Ectodermal cell (in vitro differentiated cells): ENCODE data around the gene SS18L1.

Source experiments
- H3K27ac ChIP-seq: 2 replicates; pipeline ENCODE4 v1.7.0; 2013; ENCODE audit warnings: mild to moderate bottlenecking, low read depth, low read length; ENCODE audit not compliant: insufficient read depth, poor library complexity, severe bottlenecking
- H3K27me3 ChIP-seq: 2 replicates; pipeline ENCODE4 v1.7.0; 2013; ENCODE audit warnings: mild to moderate bottlenecking, low read length; ENCODE audit not compliant: insufficient read depth, control insufficient read depth, poor library complexity, severe bottlenecking
- H3K36me3 ChIP-seq: one replicate; pipeline ENCODE4 v1.7.0; 2013; ENCODE audit warnings: low read length; ENCODE audit not compliant: control insufficient read depth, insufficient read depth
- H3K4me1 ChIP-seq: one replicate; pipeline ENCODE4 v1.7.0; 2013; ENCODE audit warnings: low read length; ENCODE audit not compliant: control insufficient read depth, insufficient read depth
- H3K4me3 ChIP-seq: 2 replicates; pipeline ENCODE4 v1.7.0; 2013; ENCODE audit warnings: low read depth, low read length, control low read depth; ENCODE audit not compliant: insufficient read depth
- H3K9me3 ChIP-seq: 2 replicates; pipeline ENCODE4 v1.7.0; 2013; ENCODE audit warnings: mild to moderate bottlenecking, low read length, moderate library complexity; ENCODE audit not compliant: control insufficient read depth
- WGBS, 2 experiments: methylation state at CpG; one replicate each; pipeline ENCODE4 v1.1.7; 2013; ENCODE audit warnings: missing lambda C conversion rate in 2 of 2; 5-methylcytosine and 5-hydroxymethylcytosine counted together

SS18L1 gene

DNA sequence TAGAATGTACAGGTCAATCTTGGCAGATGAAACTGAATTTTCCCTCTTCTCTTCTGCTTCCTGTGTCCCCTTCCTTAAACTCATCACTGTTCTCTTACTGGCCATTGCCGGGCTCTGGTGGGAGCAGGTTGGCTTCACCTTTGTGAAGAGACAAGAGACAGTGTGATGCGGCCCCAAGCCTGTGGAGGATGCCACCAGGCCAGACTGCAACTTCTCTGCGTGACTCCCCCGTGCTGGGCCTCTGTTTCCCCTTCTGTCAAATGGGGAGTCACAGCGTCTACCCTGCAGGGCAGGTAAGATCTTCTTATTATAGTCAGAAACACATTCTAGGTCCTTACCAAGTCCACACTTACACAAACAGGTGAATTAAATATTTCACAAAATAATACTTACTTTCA is 23.2 kb upstream of the SS18L1 start:
- H3K27ac ChIP-seq, result no peak overlapping the region
- 90 to 93% methylated on average over 5 of the region's 5 CpGs for WGBS, 2 experiments
- peaks cover 5% of the 10 kb centered on the region for H3K36me3 ChIP-seq
- no peaks in the 10 kb centered on the region for H3K27me3 ChIP-seq
- H3K9me3 ChIP-seq, result no peaks in the 10 kb centered on the region
- no peak overlapping the region for H3K4me3 ChIP-seq
- peaks cover 40% of the 10 kb centered on the region for H3K4me1 ChIP-seq

GRCh38 chr20:62120990-62121775 is 22.4 kb upstream of the SS18L1 start:
- Histone ChIP-seq H3K4me1 (peaks cover 40% of the 10 kb centered on the region), H3K4me3 (peak overlapping the region; percentile 79), H3K9me3 (no peaks in the 10 kb centered on the region), H3K27me3 (no peaks in the 10 kb centered on the region), H3K36me3 (peaks cover 11% of the 10 kb centered on the region), H3K27ac (peak overlapping the region; percentile 57)
- 30% methylated on average over 45 of the region's 45 CpGs for WGBS, 2 experiments

DNA sequence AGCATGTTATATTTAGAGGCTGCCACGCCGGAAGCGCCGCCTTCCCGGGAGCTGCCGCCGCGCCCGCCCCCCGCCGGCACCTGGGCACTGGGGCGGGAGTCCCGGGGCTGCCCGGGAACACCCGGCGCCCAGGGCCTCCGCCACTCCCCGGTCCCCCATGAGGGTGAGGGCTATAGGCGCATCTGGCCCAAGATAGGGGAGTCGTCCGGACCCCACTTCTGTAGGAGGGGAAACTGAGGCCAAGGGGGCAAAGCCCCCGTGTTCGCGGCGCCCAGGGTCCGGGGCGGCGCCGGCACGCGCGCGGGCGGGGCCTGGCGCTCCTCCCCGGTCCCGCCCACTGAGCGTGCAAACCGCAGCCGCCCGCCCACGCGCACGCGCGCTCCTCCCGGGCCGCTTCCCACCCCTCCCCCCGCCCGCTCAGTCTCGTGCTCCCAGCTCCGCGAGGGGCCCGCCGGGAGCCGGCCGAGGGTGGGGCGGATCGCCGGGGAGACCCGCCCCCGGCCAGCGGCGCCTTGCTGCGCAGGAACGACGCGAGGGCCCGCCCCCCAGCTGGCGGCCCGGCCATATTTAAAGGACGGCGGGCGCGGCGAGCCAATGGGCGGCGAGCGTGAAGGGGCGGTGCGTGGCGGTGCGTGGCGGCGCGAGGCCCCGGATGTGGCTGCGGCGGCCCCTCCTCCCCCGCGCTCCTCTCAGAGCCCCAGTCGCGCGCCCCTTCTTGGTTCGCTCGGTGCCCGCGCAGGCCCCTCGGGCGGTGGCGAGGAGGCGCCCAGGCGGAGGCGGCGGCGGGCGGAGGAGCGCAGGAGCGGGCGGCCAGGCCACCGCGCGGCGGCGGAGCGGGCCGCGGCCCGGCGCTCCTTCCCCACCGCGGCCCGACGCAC is 21.6 kb upstream of the SS18L1 start, which contains the start of gene LSM14B:
LSM14B (plus strand) TSS at position 700 of the 878 bp plus-strand sequence. CDS start 192 bp downstream, outside the sequence.
- peak within 1 kb of the TSS; percentile 57 for H3K27ac ChIP-seq
- WGBS, 2 experiments, result 0% methylated on average over 124 of the region's 124 CpGs
- no peaks in the 10 kb centered on the region for H3K9me3 ChIP-seq
- peak within 1 kb of the TSS; percentile 79 for H3K4me3 ChIP-seq
- H3K36me3 ChIP-seq, result peaks cover 15% of the 10 kb centered on the region
- H3K27me3 ChIP-seq, result no peaks in the 10 kb centered on the region
- H3K4me1 ChIP-seq, result peaks cover 35% of the 10 kb centered on the region

DNA sequence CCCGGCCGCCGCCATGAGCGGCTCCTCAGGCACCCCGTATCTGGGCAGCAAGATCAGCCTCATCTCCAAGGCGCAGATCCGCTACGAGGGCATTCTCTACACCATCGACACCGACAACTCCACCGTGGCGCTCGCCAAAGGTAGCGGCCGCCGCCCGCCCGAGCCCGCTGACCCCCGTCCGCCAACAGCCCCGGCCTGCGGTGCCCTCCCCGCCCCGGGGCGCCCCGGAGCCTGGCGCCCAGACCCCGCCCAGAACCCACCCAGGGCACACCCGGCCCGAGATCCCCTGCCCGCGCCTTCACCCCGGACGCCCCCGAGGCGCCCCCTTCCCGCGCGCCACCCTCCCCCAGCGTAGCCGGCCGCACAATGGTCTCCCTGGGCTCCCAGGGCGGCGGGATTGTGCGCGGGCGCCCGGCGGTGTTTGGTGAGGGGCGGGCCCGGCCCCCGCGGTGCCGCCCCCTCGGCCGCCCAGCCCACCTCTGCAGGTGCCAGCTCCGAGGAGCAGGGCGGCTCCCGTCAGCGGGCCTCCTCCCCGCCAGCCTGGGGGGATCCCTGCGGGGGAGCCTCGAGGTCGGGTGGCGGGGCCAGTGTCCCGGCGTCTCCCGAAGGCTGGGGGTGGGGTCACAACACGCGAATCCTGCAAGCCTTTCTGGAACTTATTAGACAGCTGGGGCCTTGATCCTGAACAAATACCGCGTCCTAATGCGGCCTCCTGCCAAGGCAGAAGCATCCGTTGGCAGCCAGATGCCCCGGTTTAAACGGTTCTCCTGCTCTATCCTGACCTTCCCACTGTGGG is 20.7 kb upstream of the SS18L1 start:
- WGBS, 2 experiments, result 0% methylated on average over 77 of the region's 77 CpGs
- H3K27me3 ChIP-seq, result no peaks in the 10 kb centered on the region
- peak overlapping the region; percentile 30 for H3K27ac ChIP-seq
- no peaks in the 10 kb centered on the region for H3K9me3 ChIP-seq
- H3K4me1 ChIP-seq, result peaks cover 29% of the 10 kb centered on the region
- H3K4me3 ChIP-seq, result peak overlapping the region; percentile 79
- peaks cover 23% of the 10 kb centered on the region for H3K36me3 ChIP-seq

DNA sequence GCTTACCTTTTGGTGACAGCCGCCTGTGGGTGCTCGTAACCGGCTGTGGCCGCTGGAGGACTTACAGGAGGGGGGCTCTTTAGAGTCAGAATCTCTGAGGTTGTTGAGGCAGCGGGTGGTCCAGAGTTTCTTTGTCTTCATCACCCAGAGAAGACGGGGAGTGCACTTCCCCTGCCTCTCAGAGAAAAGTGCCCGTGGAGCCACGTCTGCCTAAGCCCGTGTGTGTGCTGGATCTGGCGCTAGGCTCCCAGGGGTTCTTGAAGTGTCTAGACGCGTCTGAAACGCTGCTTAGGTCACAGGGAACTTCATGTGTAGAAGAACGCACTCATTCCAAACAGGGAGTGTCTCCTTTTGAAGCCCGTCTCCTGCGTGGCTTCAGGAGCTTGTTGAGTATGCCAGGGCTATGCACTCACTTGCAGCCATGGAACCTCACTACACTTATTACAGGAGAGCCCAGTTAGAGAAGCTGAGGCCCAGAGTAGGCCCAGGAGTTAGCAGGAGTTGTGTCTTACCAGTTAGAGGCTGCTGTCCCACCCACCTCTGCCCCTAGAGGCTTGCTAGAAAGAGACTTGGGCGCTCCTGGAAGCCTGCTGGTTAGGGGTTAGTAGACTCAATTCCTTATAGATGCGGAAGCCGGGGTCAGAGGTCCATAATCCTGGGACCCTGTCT is 20.0 kb upstream of the SS18L1 start:
- 30 to 36% methylated on average over 19 of the region's 19 CpGs for WGBS, 2 experiments
- no peaks in the 10 kb centered on the region for H3K27me3 ChIP-seq
- no peaks in the 10 kb centered on the region for H3K9me3 ChIP-seq
- no peak overlapping the region for H3K27ac ChIP-seq
- H3K4me3 ChIP-seq, result peak overlapping the region; percentile 79
- H3K36me3 ChIP-seq, result peaks cover 31% of the 10 kb centered on the region
- peaks cover 21% of the 10 kb centered on the region for H3K4me1 ChIP-seq

- Histone ChIP-seq H3K4me3 (no peak overlapping the region), H3K9me3 (no peaks in the 10 kb centered on the region), H3K36me3 (peaks cover 53% of the 10 kb centered on the region), H3K4me1 (peaks cover 12% of the 10 kb centered on the region), H3K27me3 (no peaks in the 10 kb centered on the region), H3K27ac (no peak overlapping the region)
- WGBS, 2 experiments, result 96% methylated on average over 20 of the region's 20 CpGs
Observed at GRCh38 chr20:62126141-62126540, 17.4 kb upstream of the SS18L1 start.

- Histone ChIP-seq H3K27me3 (no peaks in the 10 kb centered on the region), H3K36me3 (peaks cover 63% of the 10 kb centered on the region), H3K4me3 (no peak overlapping the region), H3K27ac (no peak overlapping the region), H3K4me1 (peaks cover 12% of the 10 kb centered on the region), H3K9me3 (no peaks in the 10 kb centered on the region)
- WGBS, 2 experiments, result 94% methylated on average over 6 of the region's 6 CpGs
Observed at GRCh38 chr20:62127799-62128198, 15.8 kb upstream of the SS18L1 start.

GRCh38 chr20:62128502-62128901 is 15.1 kb upstream of the SS18L1 start:
- Histone ChIP-seq H3K4me1 (peaks cover 11% of the 10 kb centered on the region), H3K9me3 (no peaks in the 10 kb centered on the region), H3K4me3 (no peak overlapping the region), H3K36me3 (peaks cover 63% of the 10 kb centered on the region), H3K27me3 (no peaks in the 10 kb centered on the region), H3K27ac (no peak overlapping the region)
- WGBS, 2 experiments, result 92 to 96% methylated on average over 6 of the region's 6 CpGs

DNA sequence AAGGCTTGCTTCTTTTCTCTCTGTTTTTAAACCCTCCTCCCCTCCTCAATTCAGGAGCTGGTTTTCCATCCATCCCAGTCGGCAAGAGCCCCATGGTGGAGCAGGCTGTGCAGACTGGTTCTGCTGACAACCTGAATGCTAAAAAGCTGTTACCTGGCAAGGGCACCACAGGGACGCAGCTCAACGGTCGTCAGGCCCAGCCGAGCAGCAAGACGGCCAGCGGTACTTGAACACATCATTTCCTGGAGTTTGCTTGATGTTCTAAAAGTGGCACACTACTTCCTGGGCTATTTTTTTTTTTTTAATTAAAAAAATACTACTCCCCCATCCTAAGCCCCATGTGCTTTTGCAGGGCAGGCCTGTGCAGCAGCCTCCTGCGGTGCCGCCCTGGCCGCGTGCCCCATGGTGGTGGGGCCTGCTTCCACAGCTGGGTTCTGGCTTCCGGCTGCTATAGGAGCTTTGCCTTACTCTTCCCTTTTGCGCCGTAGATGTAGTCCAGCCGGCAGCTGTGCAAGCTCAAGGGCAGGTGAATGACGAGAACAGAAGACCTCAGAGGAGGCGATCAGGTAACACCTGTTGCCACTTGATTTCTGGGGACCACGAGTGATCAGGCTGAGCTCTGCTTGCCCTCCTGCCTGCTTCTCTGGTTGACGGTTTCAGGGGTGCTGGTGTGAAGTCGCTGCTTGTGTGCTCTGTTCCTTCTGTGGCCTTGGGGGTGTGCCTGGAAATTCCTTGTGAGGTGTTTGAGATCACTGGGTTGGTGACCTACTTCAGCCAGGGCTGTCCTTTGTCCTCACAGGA is 13.6 kb upstream of the SS18L1 start:
- Histone ChIP-seq H3K9me3 (no peaks in the 10 kb centered on the region), H3K4me1 (no peaks in the 10 kb centered on the region), H3K27me3 (no peaks in the 10 kb centered on the region), H3K4me3 (no peak overlapping the region), H3K27ac (no peak overlapping the region), H3K36me3 (peaks cover 71% of the 10 kb centered on the region)
- WGBS, 2 experiments, result 95% methylated on average over 20 of the region's 20 CpGs
